ENCODE data around the gene BCL2L15. TPM values are rescaled to one million over a fixed set of nuclear protein-coding genes. Genes with fewer than 3 reads are reported as not detected.

The BCL2L15 gene
- total RNA-seq, 4 donors from 2014 or later, result 0.17 to 86.4 (median 1.4) TPM; not detected in 1

- DNase-seq (ENCODE audit: low spot score in 2 of 2), result no peak
- no peak overlapping the region for H3K4me3 ChIP-seq (ENCODE audit: low read depth, poor library complexity, severe bottlenecking)
- intact Hi-C loops (cut with DNase I; ENCODE audit: low total_unique reads), result no loop called here
- WGBS, 2 donors, result 97% methylated on average over 1 of the region's 1 CpG
- TF ChIP-seq, protein P1, sequence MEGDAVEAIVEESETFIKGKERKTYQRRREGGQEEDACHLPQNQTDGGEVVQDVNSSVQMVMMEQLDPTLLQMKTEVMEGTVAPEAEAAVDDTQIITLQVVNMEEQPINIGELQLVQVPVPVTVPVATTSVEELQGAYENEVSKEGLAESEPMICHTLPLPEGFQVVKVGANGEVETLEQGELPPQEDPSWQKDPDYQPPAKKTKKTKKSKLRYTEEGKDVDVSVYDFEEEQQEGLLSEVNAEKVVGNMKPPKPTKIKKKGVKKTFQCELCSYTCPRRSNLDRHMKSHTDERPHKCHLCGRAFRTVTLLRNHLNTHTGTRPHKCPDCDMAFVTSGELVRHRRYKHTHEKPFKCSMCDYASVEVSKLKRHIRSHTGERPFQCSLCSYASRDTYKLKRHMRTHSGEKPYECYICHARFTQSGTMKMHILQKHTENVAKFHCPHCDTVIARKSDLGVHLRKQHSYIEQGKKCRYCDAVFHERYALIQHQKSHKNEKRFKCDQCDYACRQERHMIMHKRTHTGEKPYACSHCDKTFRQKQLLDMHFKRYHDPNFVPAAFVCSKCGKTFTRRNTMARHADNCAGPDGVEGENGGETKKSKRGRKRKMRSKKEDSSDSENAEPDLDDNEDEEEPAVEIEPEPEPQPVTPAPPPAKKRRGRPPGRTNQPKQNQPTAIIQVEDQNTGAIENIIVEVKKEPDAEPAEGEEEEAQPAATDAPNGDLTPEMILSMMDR (IDR thresholded peaks at IDR 0.05), result no peak
- TF ChIP-seq POLR2A (IDR thresholded peaks at IDR 0.05), result no peak
Measured at GRCh38 chr1:113898241-113898814, 10.9 kb upstream of the BCL2L15 start.

- 91 to 94% methylated on average over 8 of the region's 8 CpGs for WGBS, 2 donors
- no peak for DNase-seq (ENCODE audit: low spot score in 2 of 2)
- intact Hi-C loops (cut with DNase I; ENCODE audit: low total_unique reads), result no loop called here
- H3K4me3 ChIP-seq (ENCODE audit: low read depth, poor library complexity, severe bottlenecking), result no peak overlapping the region
- no peak for TF ChIP-seq POLR2A (IDR thresholded peaks at IDR 0.05)
- TF ChIP-seq, protein P1 (IDR thresholded peaks at IDR 0.05), result no peak
Measured at GRCh38 chr1:113895961-113896360, 8.6 kb upstream of the BCL2L15 start.

DNA sequence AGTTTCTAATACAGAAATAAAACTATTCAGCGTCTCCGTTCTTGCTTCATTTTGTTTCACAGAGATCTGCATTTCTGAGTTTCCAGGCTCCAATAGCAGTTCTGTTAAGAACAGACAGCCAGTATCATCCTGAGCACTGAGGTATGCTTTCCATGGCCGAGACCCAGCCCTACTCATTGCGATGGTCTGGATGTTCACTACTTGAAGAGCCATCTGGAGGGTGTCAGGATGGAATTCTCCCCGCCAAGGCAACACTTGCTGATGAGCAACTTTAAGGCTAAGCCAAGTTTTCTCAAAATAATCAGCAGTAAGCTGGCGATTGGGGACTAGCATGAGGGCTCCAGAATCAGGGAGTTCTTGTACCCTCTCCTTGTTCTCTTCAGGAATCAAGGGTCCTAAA, 7.7 kb upstream of the BCL2L15 start:
- WGBS, 2 donors, result 91% methylated on average over 6 of the region's 6 CpGs
- intact Hi-C loops (cut with DNase I; ENCODE audit: low total_unique reads), result no loop called here
- no peak for TF ChIP-seq POLR2A (IDR thresholded peaks at IDR 0.05)
- TF ChIP-seq, protein P1 (IDR thresholded peaks at IDR 0.05), result no peak
- DNase-seq (ENCODE audit: low spot score in 2 of 2), result no peak
- H3K4me3 ChIP-seq (ENCODE audit: low read depth, poor library complexity, severe bottlenecking), result no peak overlapping the region

GRCh38 chr1:113893267-113893666, 5.9 kb upstream of the BCL2L15 start:
- intact Hi-C loops (cut with DNase I; ENCODE audit: low total_unique reads), result no loop called here
- 97% methylated on average over 3 of the region's 3 CpGs for WGBS, 2 donors
- no peak for DNase-seq (ENCODE audit: low spot score in 2 of 2)
- no peak overlapping the region for H3K4me3 ChIP-seq (ENCODE audit: low read depth, poor library complexity, severe bottlenecking)
- no peak for TF ChIP-seq POLR2A (IDR thresholded peaks at IDR 0.05)
- TF ChIP-seq, protein P1 (IDR thresholded peaks at IDR 0.05), result no peak

GRCh38 chr1:113891631-113892220, 4.3 kb upstream of the BCL2L15 start:
- DNase-seq (ENCODE audit: low spot score in 2 of 2), result no peak
- intact Hi-C loops (cut with DNase I; ENCODE audit: low total_unique reads), result no loop called here
- TF ChIP-seq, protein P1 (IDR thresholded peaks at IDR 0.05), result no peak
- no peak for TF ChIP-seq POLR2A (IDR thresholded peaks at IDR 0.05)
- no peak overlapping the region for H3K4me3 ChIP-seq (ENCODE audit: low read depth, poor library complexity, severe bottlenecking)
- WGBS, 2 donors, result 92 to 95% methylated on average over 11 of the region's 11 CpGs

DNA sequence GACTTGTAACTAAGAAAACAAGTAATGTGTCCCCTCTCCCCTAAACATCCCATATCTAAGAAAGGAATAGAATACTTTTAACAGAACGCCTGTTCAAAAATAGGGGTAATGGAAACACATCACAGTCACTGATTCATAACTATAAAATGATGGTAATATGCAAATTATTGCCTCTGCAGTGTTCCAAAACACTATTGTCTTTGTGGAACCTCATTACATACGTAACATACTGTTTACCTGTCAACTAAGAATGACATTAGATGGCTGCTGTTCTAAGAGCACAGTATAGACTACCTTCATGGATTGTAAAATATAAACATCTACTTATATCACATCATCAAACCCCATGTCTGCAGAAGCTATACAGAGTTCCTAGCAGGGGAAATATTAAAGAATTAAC, 3.4 kb upstream of the BCL2L15 start:
- no peak for TF ChIP-seq POLR2A (IDR thresholded peaks at IDR 0.05)
- TF ChIP-seq, protein P1 (IDR thresholded peaks at IDR 0.05), result no peak
- intact Hi-C loops (cut with DNase I; ENCODE audit: low total_unique reads), result no loop called here
- no peak overlapping the region for H3K4me3 ChIP-seq (ENCODE audit: low read depth, poor library complexity, severe bottlenecking)
- DNase-seq (ENCODE audit: low spot score in 2 of 2), result no peak
- 48 to 49% methylated on average over 2 of the region's 2 CpGs for WGBS, 2 donors

All from lower leg skin (tissue), 4 donors.